Karpas-422 (cell line): ENCODE data around the gene ZNF335. TPM values are rescaled to one million over a fixed set of nuclear protein-coding genes. Genes with fewer than 3 reads are reported as not detected.

ENCODE experiments used
- DNase-seq: peaks from one replicate; pipeline ENCODE4 v3.0.0-alpha.2; 2015
- H2AFZ ChIP-seq: fragments of 200-600 bp; sonication (generic); 2 replicates; pipeline ENCODE4 v1.6.1; 2014; ENCODE audit warnings: antibody characterized with exemption, low read length, mixed read lengths
- H3K27ac ChIP-seq: fragments of 200-600 bp; sonication (generic); 2 replicates; pipeline ENCODE4 v1.5.1; 2014; ENCODE audit warnings: mild to moderate bottlenecking, low read length, moderate library complexity
- H3K27me3 ChIP-seq: fragments of 200-600 bp; sonication (generic); 2 replicates; pipeline ENCODE4 v1.6.1; 2014; ENCODE audit warnings: low read length, mixed read lengths
- H3K36me3 ChIP-seq: fragments of 200-600 bp; sonication (generic); 2 replicates; pipeline ENCODE4 v1.6.1; 2014; ENCODE audit warnings: low read length, mixed read lengths; ENCODE audit not compliant: insufficient read depth
- H3K4me1 ChIP-seq: fragments of 200-600 bp; sonication (generic); 2 replicates; pipeline ENCODE4 v1.6.1; 2014; ENCODE audit warnings: mild to moderate bottlenecking, low read length, mixed read lengths
- H3K4me2 ChIP-seq: fragments of 200-600 bp; sonication (generic); 2 replicates; pipeline ENCODE4 v1.6.1; 2014; ENCODE audit warnings: low read length, low read depth, mild to moderate bottlenecking; ENCODE audit not compliant: poor library complexity, severe bottlenecking
- H3K4me3 ChIP-seq: fragments of 200-600 bp; sonication (generic); 2 replicates; pipeline ENCODE4 v1.5.1; 2014; ENCODE audit warnings: mild to moderate bottlenecking, antibody characterized with exemption, low read length, mixed read lengths
- H3K79me2 ChIP-seq: fragments of 200-600 bp; sonication (generic); 2 replicates; pipeline ENCODE4 v1.6.1; 2014; ENCODE audit warnings: mild to moderate bottlenecking, low read length, mixed read lengths
- H3K9ac ChIP-seq: fragments of 200-600 bp; sonication (generic); 2 replicates; pipeline ENCODE4 v1.6.0; 2014; ENCODE audit warnings: low read length
- H3K9me2 ChIP-seq: fragments of 200-600 bp; sonication (generic), shearing (Covaris generic); replicated peaks from 2 replicates; pipeline ENCODE4 v1.6.0; 2014; ENCODE audit warnings: mild to moderate bottlenecking, low read length, moderate library complexity; ENCODE audit not compliant: insufficient read depth
- H3K9me3 ChIP-seq: fragments of 300-700, 200-600 bp; sonication (generic); 2 replicates; pipeline ENCODE4 v1.6.1; 2014; ENCODE audit warnings: low read length, mixed read lengths
- H4K20me1 ChIP-seq: fragments of 200-600 bp; sonication (generic); 2 replicates; pipeline ENCODE4 v1.6.1; 2014; ENCODE audit warnings: mild to moderate bottlenecking, antibody characterized with exemption, low read length, low read depth; ENCODE audit not compliant: insufficient read depth
- total RNA-seq: library from RNA; depleted of rRNA; stranded (reverse); fragments of >200 nt; shearing (Covaris generic); gene quantifications from 2 replicates; pipeline ENCODE4 v1.2.3, GENCODE V29; 2014; ENCODE audit warnings: low replicate concordance

Gene ZNF335
- total RNA-seq, 1 experiment from 2014 or later: 13.2 TPM

DNA sequence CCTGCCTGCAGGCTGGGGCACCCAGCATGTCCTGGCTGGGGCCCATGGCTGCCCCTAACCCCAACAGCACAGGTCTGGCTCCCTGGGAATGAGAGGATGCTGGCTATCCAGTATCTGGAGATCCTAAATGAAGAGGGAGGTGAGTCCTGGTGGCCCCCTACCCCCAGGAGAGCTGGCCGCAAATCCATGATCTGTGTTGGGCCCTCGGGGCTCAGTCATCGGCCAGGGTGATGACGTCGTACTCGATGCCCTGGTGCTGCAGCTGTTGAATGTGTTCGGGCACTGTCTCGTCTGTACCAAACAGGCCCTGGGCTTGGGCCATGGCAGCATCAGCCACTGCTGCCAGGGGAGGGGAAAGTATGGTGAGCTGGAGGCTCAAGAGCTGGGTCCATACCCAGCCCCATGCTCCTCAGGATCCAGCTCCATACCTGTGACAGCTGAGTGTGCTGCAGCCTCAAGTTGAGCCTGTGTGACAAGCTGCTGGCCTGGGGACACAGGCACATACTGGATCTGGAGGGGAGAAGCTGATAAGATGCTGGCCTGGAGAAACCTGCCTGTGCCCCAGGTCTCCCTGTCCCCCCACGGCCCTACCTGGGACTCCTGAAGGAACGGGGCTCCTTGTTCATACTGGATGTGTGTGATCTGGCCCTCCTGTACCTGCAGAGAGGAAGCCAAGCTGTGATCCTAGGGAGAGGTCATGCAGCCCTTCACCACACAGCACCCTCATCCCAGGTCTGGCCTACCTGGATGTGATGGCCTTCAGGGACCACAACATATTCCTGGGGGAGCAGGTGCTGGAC, 23.1 kb downstream of the ZNF335 start:
- Histone ChIP-seq H3K9ac (no peak overlapping the region), H3K79me2 (no peaks in the 10 kb centered on the region), H3K4me2 (no peak overlapping the region), H3K4me3 (no peak overlapping the region), H3K9me2 (no peaks in the 10 kb centered on the region), H3K36me3 (peaks cover 16% of the 10 kb centered on the region), H3K27ac (no peak overlapping the region), H4K20me1 (no peaks in the 10 kb centered on the region), H3K4me1 (peaks cover 5% of the 10 kb centered on the region; the same call in 1 of the 2 replicates), H3K9me3 (no peaks in the 10 kb centered on the region), H2AFZ (no peak overlapping the region), H3K27me3 (no peaks in the 10 kb centered on the region)
- no peak for DNase-seq

DNA sequence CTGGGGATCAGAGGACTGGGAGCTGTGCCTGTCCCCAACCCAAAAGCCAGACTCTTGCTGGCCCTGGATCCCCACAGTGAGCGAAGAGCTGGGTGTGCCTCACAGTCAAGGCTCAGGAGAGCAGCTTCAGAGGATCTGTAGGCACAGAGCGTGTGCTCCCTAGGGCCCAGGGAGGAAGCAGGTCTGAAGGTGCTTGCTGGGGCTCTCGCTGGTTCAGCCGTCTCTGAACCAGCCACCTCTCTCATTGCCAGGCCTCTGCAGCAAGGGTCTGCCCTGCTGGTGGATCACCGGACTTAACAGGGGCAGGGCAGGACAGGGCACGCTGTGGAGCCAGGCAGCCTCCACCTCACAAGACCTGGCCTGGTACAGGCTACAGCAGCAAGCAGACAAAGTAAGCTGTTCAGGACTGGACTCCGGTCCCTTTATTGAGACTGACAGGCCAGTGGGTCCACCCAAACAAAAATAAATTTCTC, 23.7 kb downstream of the ZNF335 start:
- no peak overlapping the region for H3K4me3 ChIP-seq
- no peaks in the 10 kb centered on the region for H3K27me3 ChIP-seq
- H3K9me3 ChIP-seq: no peaks in the 10 kb centered on the region
- H3K4me1 ChIP-seq: peaks cover 5% of the 10 kb centered on the region; the same call in 1 of the 2 replicates
- H4K20me1 ChIP-seq: no peaks in the 10 kb centered on the region
- no peak overlapping the region for H3K27ac ChIP-seq
- H3K9me2 ChIP-seq: no peaks in the 10 kb centered on the region
- no peak overlapping the region for H3K4me2 ChIP-seq
- H2AFZ ChIP-seq: no peak overlapping the region
- H3K36me3 ChIP-seq: peaks cover 16% of the 10 kb centered on the region
- H3K9ac ChIP-seq: no peak overlapping the region
- peak; percentile 61 for DNase-seq
- H3K79me2 ChIP-seq: no peaks in the 10 kb centered on the region

DNA sequence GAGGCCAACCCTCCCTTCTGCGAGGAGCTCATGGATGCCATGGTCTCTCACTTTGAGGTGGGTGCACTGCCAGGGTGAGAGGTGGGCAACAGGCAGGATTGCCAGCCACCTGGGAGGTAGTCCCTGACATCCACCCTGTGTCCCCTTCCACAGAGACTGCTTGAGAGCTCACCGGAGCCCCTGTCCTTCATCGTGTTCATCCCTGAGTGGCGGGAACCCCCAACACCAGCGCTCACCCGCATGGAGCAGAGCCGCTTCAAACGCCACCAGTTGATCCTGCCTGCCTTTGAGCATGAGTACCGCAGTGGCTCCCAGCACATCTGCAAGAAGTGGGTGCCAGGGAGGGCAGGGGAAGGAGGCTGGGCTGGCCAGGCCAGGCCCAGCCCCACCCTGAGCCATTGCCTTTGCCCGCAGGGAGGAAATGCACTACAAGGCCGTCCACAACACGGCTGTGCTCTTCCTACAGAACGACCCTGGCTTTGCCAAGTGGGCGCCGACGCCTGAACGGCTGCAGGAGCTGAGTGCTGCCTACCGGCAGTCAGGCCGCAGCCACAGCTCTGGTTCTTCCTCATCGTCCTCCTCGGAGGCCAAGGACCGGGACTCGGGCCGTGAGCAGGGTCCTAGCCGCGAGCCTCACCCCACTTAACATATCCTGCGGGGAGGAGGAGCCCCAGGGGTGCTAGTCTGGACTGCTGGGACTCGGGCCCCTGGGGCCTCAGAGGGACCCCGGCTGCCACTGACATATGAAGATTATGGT, 24.7 kb downstream of the ZNF335 start:
- H3K9me2 ChIP-seq: no peaks in the 10 kb centered on the region
- H3K9me3 ChIP-seq: no peaks in the 10 kb centered on the region
- no peaks in the 10 kb centered on the region for H3K79me2 ChIP-seq
- no peak overlapping the region for H2AFZ ChIP-seq
- H3K4me1 ChIP-seq: peaks cover 5% of the 10 kb centered on the region; the same call in 1 of the 2 replicates
- no peak overlapping the region for H3K4me2 ChIP-seq
- H3K27me3 ChIP-seq: no peaks in the 10 kb centered on the region
- H3K36me3 ChIP-seq: peaks cover 18% of the 10 kb centered on the region
- DNase-seq: no peak
- no peak overlapping the region for H3K9ac ChIP-seq
- H3K27ac ChIP-seq: no peak overlapping the region
- no peak overlapping the region for H3K4me3 ChIP-seq
- H4K20me1 ChIP-seq: no peaks in the 10 kb centered on the region

DNA sequence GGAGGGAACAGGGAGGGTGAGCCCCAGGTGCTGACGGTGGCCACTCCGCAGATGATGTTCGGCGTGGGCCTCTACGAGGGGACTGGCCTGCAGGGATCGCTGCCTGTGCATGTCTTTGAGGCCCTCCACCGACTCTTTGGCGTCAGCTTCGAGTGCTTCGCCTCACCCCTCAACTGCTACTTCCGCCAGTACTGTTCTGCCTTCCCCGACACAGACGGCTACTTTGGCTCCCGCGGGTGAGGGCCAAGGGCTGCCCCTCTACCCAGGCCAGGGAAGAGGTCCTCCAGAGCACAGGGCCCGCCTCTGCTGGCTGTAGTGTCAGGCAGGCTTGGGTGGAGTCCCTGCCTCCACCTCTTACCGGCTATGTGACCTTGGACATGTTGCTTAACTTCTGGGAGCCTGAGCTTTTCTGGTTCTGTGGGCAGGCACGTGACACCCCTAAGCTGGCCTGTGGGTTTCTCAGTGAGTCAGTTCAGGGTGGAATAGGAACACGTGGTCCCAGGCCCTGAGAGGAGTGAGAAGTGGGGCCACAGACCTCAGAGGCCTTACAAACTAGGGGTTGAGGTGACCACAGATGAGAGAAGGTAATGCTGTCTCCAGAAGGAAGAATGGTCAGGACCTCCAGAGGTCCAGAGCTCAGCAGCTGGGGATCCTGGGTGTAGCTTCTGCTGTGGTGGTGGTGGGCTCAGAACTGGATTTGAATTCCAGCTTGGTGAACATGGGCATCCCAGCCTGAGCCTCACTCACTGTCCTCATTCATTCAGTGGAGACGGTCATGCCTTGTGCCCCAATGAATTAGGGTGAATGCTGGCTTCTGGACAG, 25.6 kb downstream of the ZNF335 start:
- Histone ChIP-seq H3K4me2 (no peak overlapping the region), H3K9ac (no peak overlapping the region), H3K27me3 (no peaks in the 10 kb centered on the region), H3K4me1 (peaks cover 5% of the 10 kb centered on the region; the same call in 1 of the 2 replicates), H2AFZ (no peak overlapping the region), H3K4me3 (no peak overlapping the region), H4K20me1 (no peaks in the 10 kb centered on the region), H3K9me3 (no peaks in the 10 kb centered on the region), H3K9me2 (no peaks in the 10 kb centered on the region), H3K79me2 (no peaks in the 10 kb centered on the region), H3K27ac (no peak overlapping the region), H3K36me3 (peaks cover 18% of the 10 kb centered on the region)
- DNase-seq: no peak

DNA sequence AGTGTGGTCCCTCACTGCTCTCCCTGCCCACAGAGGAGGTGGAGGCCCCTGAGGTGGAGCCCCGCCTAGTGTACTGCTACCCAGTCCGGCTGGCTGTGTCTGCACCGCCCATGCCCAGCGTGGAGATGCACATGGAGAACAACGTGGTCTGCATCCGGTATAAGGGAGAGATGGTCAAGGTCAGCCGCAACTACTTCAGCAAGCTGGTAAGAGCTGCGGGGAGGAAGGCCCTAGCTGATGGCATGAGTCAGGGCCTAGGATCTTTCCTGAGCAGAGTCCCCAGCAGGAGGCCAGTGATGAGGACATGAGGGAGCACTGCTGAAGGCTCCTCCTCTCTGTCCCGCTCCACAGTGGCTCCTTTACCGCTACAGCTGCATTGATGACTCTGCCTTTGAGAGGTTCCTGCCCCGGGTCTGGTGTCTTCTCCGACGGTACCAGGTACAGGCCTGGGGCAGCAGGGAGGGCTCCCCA, 26.3 kb downstream of the ZNF335 start:
- Histone ChIP-seq H3K36me3 (peaks cover 18% of the 10 kb centered on the region), H2AFZ (no peak overlapping the region), H4K20me1 (no peaks in the 10 kb centered on the region), H3K4me2 (no peak overlapping the region), H3K9me2 (no peaks in the 10 kb centered on the region), H3K79me2 (no peaks in the 10 kb centered on the region), H3K27me3 (no peaks in the 10 kb centered on the region), H3K9me3 (no peaks in the 10 kb centered on the region), H3K9ac (no peak overlapping the region), H3K4me1 (peaks cover 5% of the 10 kb centered on the region; the same call in 1 of the 2 replicates), H3K4me3 (no peak overlapping the region), H3K27ac (no peak overlapping the region)
- DNase-seq: no peak

DNA sequence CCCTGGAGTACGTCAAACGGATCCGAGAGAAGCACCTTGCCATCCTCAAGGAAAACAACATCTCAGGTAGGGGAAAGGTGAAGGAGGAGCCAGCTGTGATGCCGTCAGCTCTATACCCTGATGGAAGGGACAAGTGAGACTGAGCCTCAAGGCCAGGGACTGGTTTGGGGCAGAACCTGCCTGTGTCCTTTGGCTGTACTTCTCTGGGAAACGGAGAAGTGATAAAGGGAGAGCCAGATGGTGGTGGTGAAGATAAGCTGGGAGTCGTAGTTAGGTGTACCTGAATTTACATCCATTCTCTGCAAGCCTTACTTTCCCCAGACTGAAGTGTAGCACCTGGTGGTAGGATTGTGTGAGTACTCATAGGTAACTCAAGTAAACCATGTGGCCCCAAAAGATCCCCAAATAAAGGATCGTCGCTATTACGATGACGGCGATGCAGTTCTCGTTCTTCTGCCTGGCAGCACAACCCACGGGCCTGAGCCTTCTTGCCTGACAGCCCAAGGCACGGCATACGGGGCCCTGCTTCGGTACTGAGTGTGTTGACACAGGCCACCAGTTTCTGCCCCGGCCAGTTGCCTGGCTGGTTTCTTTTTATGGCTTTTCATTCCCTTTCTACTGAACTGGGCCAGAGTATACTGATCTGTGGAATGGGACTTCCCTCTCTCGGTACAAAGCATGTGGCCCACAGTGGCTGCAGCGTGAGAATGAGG, 26.9 kb downstream of the ZNF335 start:
- H3K27me3 ChIP-seq: no peaks in the 10 kb centered on the region
- no peaks in the 10 kb centered on the region for H4K20me1 ChIP-seq
- no peak overlapping the region for H3K27ac ChIP-seq
- no peak overlapping the region for H3K4me2 ChIP-seq
- no peaks in the 10 kb centered on the region for H3K79me2 ChIP-seq
- H3K4me3 ChIP-seq: no peak overlapping the region
- peaks cover 5% of the 10 kb centered on the region; the same call in 1 of the 2 replicates for H3K4me1 ChIP-seq
- no peak for DNase-seq
- no peaks in the 10 kb centered on the region for H3K9me2 ChIP-seq
- H2AFZ ChIP-seq: no peak overlapping the region
- no peaks in the 10 kb centered on the region for H3K9me3 ChIP-seq
- no peak overlapping the region for H3K9ac ChIP-seq
- H3K36me3 ChIP-seq: peaks cover 21% of the 10 kb centered on the region

DNA sequence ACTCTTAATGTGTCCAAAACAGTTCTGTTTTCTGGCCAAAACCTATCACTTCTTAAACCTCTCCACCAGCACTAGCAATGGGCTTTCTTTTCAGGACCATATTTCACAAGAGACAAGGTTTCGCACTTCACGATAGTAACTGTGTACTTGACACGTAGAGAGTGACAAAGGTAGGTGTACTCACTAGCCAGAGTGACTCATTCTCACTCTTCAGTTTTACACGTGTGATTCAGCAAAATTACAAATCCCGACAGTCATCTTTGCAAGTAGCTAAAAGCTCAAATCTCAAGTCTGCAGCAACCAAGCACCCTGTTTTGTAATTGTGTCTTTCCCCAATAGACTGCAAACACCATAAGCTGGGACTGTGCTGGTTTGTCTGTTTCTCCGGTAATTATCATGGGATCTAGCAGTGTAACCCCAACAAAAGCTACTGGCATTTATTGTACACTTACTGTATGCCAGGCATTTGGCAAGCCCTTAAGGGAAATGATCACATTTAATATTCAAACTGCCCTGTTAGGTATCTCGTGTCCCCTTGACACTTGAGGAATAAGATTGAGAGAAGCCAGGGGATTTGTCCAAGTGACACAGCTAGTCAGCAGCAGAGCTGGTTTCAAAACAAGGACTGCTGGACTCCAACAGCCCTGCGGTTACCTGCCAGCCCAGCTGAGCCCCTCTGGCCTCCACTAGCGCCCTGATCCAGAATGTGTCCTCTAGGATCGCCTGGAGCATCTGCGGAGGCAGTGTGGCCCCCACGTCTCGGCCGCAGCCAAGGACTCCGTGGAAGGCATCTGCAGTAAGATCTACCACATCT, 27.6 kb downstream of the ZNF335 start:
- Histone ChIP-seq H3K27ac (no peak overlapping the region), H3K27me3 (no peaks in the 10 kb centered on the region), H3K9ac (no peak overlapping the region), H2AFZ (no peak overlapping the region), H3K9me2 (no peaks in the 10 kb centered on the region), H3K4me2 (no peak overlapping the region), H3K4me3 (no peak overlapping the region), H3K79me2 (no peaks in the 10 kb centered on the region), H4K20me1 (no peaks in the 10 kb centered on the region), H3K9me3 (no peaks in the 10 kb centered on the region), H3K36me3 (peaks cover 29% of the 10 kb centered on the region), H3K4me1 (peaks cover 5% of the 10 kb centered on the region; the same call in 1 of the 2 replicates)
- no peak for DNase-seq
